GM12801 (cell line): ENCODE results near the gene RAB43.

Experiments
- TF ChIP-seq, protein P1 (sequence below): IDR thresholded peaks from one replicate; pipeline ENCODE4 v1.5.1; 2011; ENCODE audit warnings: control low read depth; ENCODE audit not compliant: insufficient read length; ENCODE audit errors: extremely low read depth

RAB43 gene

GRCh38 chr3:129046037-129046731, 75.4 kb downstream of the RAB43 start:
- TF ChIP-seq, protein P1, sequence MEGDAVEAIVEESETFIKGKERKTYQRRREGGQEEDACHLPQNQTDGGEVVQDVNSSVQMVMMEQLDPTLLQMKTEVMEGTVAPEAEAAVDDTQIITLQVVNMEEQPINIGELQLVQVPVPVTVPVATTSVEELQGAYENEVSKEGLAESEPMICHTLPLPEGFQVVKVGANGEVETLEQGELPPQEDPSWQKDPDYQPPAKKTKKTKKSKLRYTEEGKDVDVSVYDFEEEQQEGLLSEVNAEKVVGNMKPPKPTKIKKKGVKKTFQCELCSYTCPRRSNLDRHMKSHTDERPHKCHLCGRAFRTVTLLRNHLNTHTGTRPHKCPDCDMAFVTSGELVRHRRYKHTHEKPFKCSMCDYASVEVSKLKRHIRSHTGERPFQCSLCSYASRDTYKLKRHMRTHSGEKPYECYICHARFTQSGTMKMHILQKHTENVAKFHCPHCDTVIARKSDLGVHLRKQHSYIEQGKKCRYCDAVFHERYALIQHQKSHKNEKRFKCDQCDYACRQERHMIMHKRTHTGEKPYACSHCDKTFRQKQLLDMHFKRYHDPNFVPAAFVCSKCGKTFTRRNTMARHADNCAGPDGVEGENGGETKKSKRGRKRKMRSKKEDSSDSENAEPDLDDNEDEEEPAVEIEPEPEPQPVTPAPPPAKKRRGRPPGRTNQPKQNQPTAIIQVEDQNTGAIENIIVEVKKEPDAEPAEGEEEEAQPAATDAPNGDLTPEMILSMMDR, result no peak

GRCh38 chr3:129045675-129046036, 75.9 kb downstream of the RAB43 start:
- TF ChIP-seq, protein P1, result no peak

- TF ChIP-seq, protein P1, result no peak
Observed at GRCh38 chr3:129040579-129041300, 80.9 kb downstream of the RAB43 start.

GRCh38 chr3:129040039-129040336, 81.6 kb downstream of the RAB43 start:
- TF ChIP-seq, protein P1, result no peak

DNA sequence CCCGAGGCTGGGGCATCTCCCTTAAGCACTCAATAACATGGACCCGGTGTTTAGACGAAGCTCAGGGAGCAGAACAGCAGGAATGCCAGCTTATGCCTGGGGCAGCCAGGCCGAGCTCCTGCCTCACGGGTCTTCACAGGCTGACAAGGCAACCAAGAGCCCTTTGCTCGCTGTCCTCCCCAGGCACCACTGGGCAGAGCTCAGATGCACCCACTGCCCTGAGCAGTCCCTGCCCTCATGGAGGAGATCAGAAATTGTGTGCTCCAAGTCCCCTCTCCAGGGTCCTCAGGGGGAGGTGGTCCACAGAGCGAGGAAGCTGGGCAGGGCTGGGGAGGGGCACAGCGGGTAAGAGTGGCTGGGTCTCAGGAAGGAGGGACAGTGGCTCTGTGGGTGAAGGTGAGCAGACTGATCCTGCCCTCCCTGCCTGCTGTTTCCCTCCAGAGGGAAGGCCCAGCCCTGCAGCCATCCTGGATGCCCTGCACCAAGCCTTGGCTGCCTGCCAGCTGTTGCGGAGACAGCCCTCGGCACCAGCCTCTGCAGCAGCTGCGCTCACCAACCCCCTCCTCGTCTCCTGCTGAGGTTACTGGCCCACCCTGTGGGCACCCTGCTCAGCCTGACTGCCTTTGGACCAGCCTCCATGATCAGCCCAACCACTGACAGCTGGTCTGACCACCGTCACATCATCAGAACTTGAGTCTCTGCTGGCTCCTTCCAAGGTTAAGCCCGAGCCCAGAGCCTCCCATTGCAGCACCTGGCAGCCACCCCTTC, 82.1 kb downstream of the RAB43 start:
- TF ChIP-seq, protein P1, result no peak

DNA sequence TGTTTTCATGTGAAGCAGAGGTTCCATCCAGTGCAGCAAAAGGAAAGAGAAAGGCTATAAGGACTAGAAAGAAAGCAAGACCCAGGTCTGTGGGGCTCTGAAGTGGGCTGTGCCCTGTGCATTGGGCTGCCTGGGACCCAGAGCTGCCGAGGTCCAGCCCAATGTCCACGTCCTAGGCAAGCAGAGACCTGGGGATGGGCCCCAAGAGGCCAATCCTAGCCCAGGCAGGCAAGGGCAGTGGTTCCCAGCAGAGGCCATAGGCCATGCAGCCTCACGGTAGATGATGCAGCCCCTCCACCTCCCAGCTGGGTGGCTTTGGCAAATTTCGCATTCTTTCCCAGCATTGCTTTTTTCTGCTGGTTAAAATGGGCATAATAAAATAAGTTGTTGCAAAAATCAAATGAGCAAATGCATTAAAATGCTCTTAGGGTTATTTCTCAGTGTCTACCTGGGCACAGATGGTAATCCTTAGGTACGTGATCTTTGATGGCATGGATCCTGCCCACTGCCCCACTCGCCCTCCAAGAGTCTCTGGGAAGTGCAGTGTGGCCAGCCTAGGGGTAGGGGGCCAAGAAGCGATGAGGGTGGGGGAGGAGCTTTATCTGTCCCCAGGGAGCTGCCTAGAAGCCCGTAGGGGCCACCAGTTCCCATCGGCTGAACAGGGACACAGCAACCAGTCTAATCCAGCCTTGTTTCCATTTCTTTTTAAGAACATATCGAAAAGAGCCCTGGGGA, 83.3 kb downstream of the RAB43 start:
- TF ChIP-seq, protein P1, result no peak
